Measurements from ENCODE around the gene DHX32.
"Not testable (repeated sequence)": the region's sequence is repeated elsewhere in the genome, so short reads cannot be mapped to it uniquely, and the experiment has no call there.

The DHX32 gene

GRCh38 chr10:125881192-125881591 lies at the start of gene DHX32:
Gene DHX32 (minus strand): TSS chr10:125881292. CDS start chr10:125880824, 468 bp downstream.
- DNase-seq: no peak

- no peak for DNase-seq
Observed at GRCh38 chr10:125929618-125930017, 48.5 kb upstream of the DHX32 start.

- no peak for DNase-seq
Observed at GRCh38 chr10:125928928-125929585, 48.0 kb upstream of the DHX32 start.

GRCh38 chr10:125927265-125927664 lies 46.2 kb upstream of the DHX32 start:
- not testable (repeated sequence) for DNase-seq

- DNase-seq: no peak
Observed at GRCh38 chr10:125926247-125926646, 45.2 kb upstream of the DHX32 start.

- no peak for DNase-seq
Observed at GRCh38 chr10:125925262-125925834, 44.3 kb upstream of the DHX32 start.

GRCh38 chr10:125921643-125922306 lies 40.7 kb upstream of the DHX32 start:
- DNase-seq: not testable (repeated sequence)

- DNase-seq: not testable (repeated sequence)
Observed at GRCh38 chr10:125917704-125918361, 36.7 kb upstream of the DHX32 start.

GRCh38 chr10:125916977-125917376 lies 35.9 kb upstream of the DHX32 start:
- no peak for DNase-seq

- DNase-seq: not testable (repeated sequence)
Observed at GRCh38 chr10:125913277-125913676, 32.2 kb upstream of the DHX32 start.

GRCh38 chr10:125911990-125912389 lies 30.9 kb upstream of the DHX32 start:
- DNase-seq: no peak

- no peak for DNase-seq
Observed at GRCh38 chr10:125911145-125911544, 30.1 kb upstream of the DHX32 start.

GRCh38 chr10:125909491-125909890 lies 28.4 kb upstream of the DHX32 start:
- not testable (repeated sequence) for DNase-seq

GRCh38 chr10:125908813-125909212 lies 27.7 kb upstream of the DHX32 start:
- not testable (repeated sequence) for DNase-seq

GRCh38 chr10:125907598-125907997 lies 26.5 kb upstream of the DHX32 start:
- not testable (repeated sequence) for DNase-seq

- DNase-seq: not testable (repeated sequence)
Observed at GRCh38 chr10:125905069-125905994, 24.2 kb upstream of the DHX32 start.

GRCh38 chr10:125903135-125903640 lies 22.1 kb upstream of the DHX32 start:
- not testable (repeated sequence) for DNase-seq

- DNase-seq: not testable (repeated sequence)
Observed at GRCh38 chr10:125900963-125901362, 19.9 kb upstream of the DHX32 start.

GRCh38 chr10:125897317-125897716 lies 16.2 kb upstream of the DHX32 start:
- not testable (repeated sequence) for DNase-seq

- peak; percentile 80 for DNase-seq
Observed at GRCh38 chr10:125896088-125896934, 15.2 kb upstream of the DHX32 start, which contains the start of gene FANK1. Gene FANK1 (plus strand): TSS chr10:125896564. CDS start chr10:125896643, 79 bp downstream.
